Uterus (tissue), 2 donors: ENCODE results near the gene ZMYND12.

Experiments used
- POLR2A ChIP-seq, 2 donors: fragments of 450-650 bp; IDR thresholded peaks; one replicate each; pipeline ENCODE4 v1.6.1; 2016; ENCODE audit warnings: antibody characterized with exemption in 2 of 2, mild to moderate bottlenecking in 1 of 2, moderate library complexity in 1 of 2
- TF ChIP-seq, protein P1 (sequence below), 4 experiments: fragments of 200-600 bp in 2 of 4; fragments of 450-650 bp in 2 of 4; sonication (generic) in 2 of 4; IDR thresholded peaks; one replicate each; pipeline ENCODE4 v1.5.1; 2016 to 2019; ENCODE audit warnings: antibody characterized with exemption in 4 of 4, mild to moderate bottlenecking in 2 of 4, moderate library complexity in 1 of 4

DNA sequence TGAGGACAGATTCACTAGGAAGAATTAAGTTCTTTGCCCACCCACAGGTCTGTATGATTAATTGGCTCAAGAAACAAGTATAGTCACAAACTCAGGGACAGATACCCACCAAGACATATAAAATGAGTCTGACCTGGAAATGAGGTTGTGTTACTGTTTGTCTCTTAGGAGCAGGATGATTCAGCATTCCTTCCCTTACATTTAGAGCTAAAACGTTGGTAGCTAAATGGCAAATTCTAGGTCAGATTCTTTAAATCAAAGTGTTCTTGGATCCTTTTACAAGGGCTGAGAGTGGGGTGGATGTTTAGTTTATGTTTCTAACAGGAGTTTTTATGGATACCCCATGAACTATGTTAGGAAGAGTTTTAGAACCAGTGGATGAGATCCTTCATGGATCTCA is 70.5 kb downstream of the ZMYND12 start:
- TF ChIP-seq, protein P1, sequence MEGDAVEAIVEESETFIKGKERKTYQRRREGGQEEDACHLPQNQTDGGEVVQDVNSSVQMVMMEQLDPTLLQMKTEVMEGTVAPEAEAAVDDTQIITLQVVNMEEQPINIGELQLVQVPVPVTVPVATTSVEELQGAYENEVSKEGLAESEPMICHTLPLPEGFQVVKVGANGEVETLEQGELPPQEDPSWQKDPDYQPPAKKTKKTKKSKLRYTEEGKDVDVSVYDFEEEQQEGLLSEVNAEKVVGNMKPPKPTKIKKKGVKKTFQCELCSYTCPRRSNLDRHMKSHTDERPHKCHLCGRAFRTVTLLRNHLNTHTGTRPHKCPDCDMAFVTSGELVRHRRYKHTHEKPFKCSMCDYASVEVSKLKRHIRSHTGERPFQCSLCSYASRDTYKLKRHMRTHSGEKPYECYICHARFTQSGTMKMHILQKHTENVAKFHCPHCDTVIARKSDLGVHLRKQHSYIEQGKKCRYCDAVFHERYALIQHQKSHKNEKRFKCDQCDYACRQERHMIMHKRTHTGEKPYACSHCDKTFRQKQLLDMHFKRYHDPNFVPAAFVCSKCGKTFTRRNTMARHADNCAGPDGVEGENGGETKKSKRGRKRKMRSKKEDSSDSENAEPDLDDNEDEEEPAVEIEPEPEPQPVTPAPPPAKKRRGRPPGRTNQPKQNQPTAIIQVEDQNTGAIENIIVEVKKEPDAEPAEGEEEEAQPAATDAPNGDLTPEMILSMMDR (IDR thresholded peaks at IDR 0.05): no peak
- no peak for TF ChIP-seq POLR2A (IDR thresholded peaks at IDR 0.05)
